Activated T-cell treated with anti-CD3 and anti-CD28 coated beads for 48 hours (primary cell): ENCODE data around the gene DSN1.

Experiments
- DNase-seq: peaks from one replicate; pipeline ENCODE4 v3.0.0-alpha.2; 2020; ENCODE audit warnings: low read depth

The DSN1 gene

DNA sequence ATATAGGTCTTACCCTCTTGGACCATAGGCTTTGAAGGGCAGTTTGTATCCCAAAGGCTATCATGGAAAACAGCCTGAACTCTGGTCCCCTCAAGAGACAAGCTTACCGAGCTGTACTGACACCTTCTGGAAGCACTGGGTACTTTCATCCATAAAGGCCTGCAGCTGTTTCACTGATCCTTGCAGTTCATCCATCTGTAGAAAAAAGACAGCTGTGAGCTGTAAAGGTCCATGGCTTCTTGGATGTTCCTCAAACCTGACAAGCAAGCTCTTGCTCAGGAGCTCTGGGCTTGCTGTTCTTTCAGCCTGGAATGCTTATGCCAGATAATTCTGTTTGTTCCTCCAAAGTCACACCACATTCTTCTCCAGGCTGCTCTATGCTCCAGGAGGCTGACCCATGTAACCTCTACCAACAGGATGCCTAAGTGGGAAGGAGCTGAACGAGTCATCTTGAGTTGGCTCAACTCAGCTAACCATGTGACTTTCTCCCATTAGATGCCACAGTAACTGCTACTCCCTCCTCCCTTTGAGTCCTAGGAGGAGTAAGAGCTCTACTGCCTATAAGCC is 18.8 kb downstream of the DSN1 start:
- no peak for DNase-seq

DNA sequence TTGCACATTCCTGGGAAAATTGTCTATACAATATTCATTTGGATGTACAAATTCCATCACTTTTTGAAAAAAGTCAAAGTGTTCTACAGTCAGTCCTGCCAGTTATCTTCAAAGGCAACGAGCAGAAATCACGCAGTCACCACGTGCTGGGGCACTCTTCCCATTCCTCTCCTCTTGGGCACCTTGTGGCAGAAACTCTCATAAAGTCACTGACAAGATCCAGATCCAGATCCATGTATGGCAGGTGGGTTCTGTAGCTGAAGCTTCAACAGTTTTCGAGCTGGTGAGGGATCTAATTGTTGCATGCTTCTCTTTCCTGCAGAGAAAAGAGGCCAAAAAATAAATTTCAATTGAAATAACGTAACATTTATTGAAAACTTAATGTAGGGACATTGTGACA is 21.0 kb downstream of the DSN1 start:
- DNase-seq = no peak

DNA sequence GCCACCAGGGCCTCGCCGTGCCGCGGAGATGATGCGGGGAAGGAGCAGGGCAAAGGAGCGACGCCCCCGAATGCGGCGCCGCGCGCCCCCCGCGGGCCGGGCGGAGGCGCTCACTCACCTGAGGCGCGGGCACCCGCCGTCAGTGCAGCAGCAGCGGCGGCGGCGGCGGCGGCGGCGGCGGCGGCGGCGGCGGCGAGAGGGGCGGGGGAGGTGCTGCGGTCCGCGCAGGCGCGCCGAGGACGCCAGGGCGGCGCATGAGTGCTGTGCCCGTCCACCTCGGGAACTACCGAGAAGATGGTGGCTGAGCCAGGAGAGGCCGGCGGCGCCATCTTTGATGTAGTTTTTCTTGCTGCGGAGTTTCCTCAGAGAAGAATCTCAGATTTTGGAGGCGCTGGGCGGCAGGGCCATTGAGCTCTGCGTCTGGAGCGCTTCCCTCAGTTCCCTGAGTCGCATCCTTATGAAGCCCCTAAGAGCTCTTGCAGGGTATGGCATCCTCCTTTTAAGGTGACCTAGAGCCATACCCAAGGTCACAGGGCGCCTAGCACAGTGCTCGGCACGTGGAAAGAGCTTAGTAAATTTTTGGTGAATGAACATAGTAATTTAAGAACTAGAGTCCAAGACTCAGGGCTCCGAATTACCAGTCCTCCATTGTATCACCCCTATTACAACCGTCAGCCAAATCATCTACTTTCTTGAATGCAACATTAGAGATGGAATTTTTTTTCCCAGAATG is 27.5 kb downstream of the DSN1 start, which contains the start of gene NDRG3:
Gene NDRG3, minus strand, starts transcription at position 164 of the 733 bp plus-strand sequence. CDS start 24,355 bp downstream, outside the sequence.
- DNase-seq = peak; percentile 87

DNA sequence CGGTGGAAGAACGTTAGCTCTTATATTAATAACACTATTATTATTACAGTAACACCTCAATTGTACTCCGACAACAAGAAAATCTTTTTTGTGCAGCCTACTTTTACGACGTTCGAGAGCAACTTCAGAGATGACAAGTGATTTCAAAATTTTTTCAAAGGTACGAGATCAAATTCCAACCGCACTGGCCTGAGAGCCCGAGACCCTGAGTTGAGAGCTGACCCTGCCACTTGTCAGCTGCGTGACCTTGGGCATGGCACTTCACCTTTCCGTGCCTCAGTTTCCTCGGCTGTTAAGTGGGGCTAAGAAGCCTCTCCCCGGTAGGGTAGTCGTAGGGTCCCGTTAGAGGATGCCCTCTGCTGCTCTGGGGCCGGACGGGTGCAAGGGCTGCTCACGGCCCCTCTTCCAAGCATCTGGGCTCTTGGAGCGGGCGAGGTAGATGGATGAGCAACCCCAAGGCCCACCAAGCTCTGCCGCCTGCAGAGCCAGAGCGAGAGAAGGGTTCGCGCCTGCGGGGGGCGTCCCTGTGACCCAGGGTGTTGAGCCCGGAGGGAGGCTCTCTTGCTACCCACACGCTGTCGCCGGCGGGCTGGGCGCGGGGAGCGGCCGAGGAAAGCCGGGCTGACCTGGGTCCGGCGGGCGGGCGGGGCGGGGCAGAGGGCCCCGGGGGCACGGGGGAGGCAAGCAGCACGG is 28.2 kb downstream of the DSN1 start:
- no peak for DNase-seq

DNA sequence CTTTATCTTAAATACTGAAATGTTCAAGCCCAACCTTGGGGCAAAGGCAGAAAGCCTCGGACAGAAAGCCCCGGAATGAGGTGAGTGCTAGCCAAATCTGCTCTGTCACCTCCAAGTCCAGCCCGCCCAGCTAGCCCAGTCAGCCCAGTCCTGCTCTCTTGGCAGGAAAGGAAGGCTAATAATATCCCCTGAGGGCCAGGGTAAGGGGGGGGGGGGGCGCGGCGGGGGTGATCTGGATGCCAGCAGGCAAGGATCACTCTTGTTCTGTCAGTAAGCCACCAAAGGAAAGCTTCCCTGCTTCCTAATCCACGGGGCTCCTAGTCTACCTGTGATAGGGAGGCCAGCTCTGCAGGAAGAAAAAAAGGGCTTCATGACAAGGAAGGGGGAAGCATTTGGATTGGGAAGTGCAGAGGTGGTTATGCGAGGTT is 28.8 kb downstream of the DSN1 start:
- DNase-seq = no peak

DNA sequence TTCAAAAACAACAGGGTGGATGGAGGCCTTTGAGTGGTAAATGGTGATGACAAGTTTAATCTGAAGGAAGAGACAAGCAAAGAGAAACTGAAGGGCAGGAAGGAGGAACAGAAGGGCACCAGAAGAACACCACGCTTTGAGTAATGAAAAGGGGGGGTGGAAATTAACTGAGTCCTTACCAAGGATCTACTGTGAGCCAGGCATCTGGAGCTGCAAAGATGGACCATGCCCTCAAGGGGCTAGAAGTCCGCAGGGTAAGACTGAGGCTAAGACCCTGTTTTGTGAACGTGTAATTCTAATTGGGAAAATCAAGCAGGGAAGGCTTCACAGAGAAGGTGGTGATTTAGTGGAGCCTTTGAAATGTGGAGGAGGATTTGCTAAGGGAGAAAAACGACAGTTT is 29.3 kb downstream of the DSN1 start:
- no peak for DNase-seq

DNA sequence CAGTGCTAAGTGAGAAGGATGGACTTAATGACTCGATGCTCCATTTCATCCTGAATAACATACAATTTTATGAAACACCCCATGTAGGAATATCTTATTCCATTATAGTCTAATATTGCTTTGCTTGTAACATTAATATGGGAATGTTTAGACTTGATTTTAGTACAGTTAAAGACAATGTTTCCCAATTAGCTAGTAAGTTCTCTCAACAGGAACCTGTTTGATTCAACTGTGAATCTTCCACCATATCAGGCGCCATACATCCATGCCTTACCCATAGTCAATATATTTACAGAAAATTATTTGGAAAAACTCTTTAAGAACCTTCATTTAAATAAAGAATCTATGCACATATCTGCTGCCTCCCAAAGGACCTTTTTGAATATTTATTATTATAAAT is 31.0 kb downstream of the DSN1 start:
- DNase-seq = no peak

DNA sequence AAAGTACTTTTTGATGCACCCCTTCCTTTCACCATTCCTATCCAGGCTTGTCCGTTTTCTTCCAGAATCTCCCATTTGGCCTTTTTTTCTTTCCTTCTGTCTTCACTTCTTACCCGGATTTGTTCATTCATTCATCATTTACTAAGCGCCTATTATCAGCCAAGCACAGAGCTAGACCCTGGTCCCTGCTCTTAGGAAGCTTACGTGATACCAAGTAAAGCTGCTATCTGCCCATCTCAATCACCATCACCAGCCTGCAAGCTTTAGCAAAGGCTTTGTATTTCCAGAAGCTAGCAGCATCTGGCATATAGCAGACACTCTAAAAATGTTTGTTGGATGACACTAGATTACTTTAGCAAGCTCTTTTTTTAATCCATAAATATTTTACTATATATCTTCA is 32.5 kb downstream of the DSN1 start:
- no peak for DNase-seq

DNA sequence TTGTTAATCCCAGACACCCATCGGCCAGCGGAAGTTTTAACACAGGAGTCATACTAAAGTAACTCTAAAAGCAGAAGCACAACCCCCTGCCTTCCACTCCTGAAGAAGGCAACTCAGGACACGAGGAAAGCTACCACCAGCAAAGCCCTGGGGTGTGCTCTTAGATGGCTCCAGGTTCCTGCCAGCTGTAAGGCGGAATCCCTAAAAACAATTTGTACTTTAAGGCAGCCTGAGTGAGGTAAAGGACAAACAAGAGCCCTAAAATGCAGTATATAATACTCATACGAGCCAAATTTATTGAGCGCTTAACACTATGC is 36.4 kb downstream of the DSN1 start:
- DNase-seq = no peak

DNA sequence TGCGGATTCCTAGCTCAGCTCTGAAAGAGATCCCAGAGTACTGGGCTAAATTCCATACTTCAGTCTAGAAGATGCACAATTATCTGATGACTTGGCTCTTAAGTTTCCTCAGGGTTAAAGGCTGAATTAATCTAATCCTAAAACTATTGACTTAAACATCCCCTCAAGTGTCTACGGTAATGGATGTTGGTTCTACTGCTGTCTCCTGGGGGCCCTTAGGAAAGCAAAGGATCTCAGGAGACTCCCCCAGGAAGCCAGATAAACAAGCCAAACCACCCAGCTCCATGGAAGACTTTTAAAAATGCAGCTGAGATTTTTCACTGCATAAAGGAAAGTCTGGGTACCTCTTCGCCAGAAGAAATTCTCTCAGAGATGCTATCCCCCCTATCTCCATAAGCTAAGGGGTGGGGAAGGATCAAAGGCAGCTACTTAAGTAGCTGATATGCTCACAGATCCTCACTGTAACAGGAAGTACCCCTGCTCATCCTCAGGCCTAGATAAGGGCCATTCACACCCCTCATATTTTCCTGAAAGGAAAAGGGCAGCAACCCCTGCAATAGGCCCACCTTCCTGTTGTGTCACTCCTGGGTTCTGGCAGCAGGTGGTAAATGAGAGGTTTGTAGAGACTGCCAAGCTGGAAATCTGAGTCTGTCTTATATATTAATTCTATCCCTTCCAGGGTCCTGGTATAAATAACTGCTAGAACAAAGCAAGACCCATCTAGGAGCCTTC is 36.9 kb downstream of the DSN1 start:
- DNase-seq = no peak

DNA sequence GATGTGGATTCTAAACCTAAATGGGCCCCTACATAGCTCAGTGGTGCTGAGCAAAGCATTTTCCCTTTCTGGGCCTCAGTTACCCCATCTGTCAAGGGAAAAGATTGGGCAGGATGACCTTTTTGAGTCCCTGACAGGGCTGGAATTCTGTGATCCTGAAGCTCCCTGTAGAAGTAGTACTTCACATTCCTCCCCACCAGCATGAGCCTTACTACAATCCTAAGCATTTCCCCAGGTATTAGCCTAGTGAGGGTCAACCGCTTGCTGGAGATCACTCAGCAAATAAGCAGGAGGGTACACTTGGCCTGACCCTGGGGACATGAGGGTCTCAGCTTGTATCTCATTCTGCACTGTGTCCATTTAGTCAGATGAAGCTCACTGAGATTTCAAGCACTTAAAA is 41.1 kb downstream of the DSN1 start:
- DNase-seq = no peak

DNA sequence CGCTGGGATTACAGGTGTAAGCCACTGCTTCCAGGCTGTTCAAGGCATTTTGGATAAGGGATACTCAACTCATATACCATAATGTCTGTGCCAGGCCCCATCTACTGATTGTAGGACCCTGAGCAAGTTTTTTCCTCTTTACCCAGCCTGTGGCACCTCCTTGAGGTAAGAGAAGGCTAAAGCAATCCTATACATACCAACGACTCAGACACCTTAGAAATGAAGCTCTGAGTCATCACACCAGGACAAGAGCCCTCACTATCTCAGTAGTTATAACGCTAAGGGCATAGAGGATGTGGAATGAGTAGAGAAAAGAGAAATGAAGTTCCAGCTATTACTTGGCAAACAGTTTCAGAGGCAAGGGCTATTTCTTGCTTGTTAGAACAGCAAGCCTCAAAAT is 44.6 kb downstream of the DSN1 start:
- DNase-seq = no peak

DNA sequence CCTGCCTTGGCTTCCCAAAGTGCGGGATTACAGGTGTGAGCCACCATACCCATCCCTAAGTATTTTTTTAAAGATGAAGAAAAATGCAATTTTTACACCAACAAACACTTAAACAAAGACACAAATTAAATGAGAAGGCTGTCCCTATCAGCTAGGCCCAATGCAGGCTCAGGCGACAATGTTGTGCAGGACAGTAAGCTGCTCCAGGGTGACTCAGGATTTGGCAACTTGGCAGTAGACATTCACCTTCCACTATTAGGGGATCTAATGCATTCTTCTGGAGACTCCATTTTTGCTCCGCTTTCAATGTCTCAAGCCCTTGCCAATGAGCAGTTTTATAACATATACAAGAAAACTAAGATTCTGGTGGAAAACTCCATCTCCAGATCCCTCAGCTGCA is 47.4 kb downstream of the DSN1 start:
- no peak for DNase-seq

DNA sequence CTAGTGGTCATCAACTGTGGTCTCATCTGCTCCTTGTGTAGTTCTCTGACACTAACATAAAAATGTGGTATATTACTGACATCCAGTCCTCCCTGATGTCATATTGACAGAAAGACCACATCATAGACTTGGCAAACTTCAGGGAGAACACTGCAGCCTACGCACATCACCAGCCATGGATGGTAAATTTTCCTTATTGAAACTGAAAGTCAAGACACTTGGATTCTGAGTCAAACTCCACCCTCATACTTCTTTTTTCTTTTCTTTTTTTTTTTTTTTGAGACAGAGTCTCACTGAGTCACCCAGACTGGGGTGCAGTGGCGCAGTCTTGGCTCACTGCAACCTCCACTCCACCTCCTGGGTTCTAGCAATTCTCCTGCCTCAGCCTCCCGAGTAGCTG is 53.1 kb downstream of the DSN1 start:
- DNase-seq = peak; percentile 23

DNA sequence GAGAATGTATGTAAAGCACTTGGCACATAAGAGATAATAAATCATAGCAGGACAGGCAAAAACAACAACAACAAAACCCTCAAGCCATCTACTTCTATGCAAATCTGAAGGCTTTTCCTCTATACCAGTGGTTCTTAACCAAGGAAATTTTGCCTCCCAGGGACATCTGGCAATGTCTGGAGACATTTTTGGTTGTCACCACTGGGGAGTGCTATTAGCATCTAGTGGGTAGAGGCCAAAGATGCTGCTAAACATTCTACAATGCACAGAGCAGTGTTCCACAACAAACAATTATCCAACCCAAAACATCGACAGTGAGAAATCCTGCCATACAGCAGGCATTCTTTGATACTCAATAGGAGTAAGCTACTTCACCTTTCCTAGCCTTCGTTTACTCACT is 55.9 kb downstream of the DSN1 start:
- no peak for DNase-seq

DNA sequence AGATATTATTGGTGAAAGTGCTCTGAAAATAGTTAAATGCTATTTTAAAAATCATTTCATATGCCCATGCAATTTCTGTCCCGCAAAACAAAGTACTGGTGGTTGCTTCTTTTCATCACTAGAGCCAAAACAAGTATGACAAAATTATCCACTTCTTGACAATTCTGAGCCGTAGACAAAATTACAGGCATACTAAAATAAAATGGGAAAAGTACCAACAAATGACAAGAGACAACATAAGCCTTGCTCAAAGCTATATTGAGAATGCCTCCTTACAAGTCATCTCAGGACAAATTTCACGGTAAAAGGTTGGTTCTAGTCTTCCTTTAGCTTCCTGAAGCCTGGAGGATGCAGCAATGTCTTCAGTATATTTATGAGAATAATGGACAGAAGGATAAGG is 56.5 kb downstream of the DSN1 start:
- DNase-seq = no peak

DNA sequence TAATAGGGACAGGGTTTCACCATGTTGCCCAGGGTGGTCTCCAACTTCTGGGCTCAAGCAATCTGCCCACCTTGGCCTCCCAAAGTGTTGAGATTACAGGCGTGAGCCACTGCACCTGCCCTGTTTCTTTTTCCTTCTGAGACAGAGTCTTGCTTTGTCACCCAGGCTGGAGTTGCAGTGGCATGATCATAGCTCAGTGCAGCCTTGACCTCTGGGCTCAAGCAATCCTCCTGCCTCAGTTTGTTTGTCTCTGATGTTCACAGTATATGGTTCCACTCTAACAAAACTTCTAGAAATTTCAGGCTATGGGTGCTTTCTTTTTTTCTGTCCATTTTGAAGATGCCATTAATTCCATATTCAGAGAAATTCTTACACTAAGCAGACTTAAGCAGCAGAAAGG is 60.8 kb downstream of the DSN1 start:
- no peak for DNase-seq

DNA sequence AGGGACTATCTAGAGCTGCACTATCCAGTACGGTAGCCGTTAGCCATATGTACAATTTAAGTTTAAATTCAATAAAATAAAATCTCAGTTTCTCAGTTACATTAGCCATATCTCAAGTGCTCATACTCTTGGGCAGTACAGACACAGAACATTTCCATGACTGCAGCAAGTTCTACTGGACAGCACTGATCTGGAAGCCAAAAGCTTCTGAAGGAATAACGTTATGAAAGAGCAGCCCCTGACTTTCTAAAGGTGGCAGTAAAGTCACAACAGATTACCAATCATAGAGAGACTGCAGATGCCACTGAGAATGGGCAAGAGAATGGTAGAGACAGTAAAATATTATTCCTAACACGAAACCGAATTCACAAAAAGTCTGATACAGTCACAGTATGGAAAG is 64.4 kb downstream of the DSN1 start:
- DNase-seq = no peak

DNA sequence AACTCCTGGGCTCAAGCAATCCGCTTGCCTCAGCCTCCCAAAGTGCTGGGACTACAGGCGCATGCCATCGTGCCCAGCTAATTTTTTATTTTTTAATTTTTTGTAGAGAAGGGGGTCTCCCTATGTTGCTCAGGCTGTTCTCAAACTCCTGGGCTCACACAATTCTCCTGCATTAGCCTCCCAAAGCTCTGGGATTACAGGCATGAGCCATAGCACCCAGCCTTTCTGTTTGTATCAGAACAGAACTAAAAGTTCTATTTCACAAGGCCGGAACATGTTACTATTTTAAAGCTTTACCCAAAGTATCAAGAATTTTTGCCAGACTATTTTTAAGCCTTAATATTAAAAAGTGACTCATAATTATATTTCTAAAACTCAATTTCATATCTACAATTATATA is 70.0 kb downstream of the DSN1 start:
- DNase-seq = no peak
